ENCODE measurements around the gene FBXL12.
"Not testable (repeated sequence)": the region's sequence is repeated elsewhere in the genome, so short reads cannot be mapped to it uniquely, and the experiment has no call there.

Gene FBXL12

GRCh38 chr19:9791552-9792205 is 27.2 kb downstream of the FBXL12 start:
- peak; percentile 96 for DNase-seq

- DNase-seq = not testable (repeated sequence)
Observed at GRCh38 chr19:9791073-9791367, 27.9 kb downstream of the FBXL12 start.

GRCh38 chr19:9789579-9789978 is 29.3 kb downstream of the FBXL12 start:
- DNase-seq = not testable (repeated sequence)

GRCh38 chr19:9789066-9789465 is 29.8 kb downstream of the FBXL12 start:
- DNase-seq = no peak

- not testable (repeated sequence) for DNase-seq
Observed at GRCh38 chr19:9788604-9789003, 30.3 kb downstream of the FBXL12 start.

- DNase-seq = no peak
Observed at GRCh38 chr19:9786819-9787218, 32.1 kb downstream of the FBXL12 start.

- DNase-seq = no peak
Observed at GRCh38 chr19:9786342-9786741, 32.5 kb downstream of the FBXL12 start.

- peak; percentile 95 for DNase-seq
Observed at GRCh38 chr19:9785367-9786331, 33.2 kb downstream of the FBXL12 start.

- not testable (repeated sequence) for DNase-seq
Observed at GRCh38 chr19:9784163-9784496, 34.7 kb downstream of the FBXL12 start.

GRCh38 chr19:9782338-9782737 is 36.5 kb downstream of the FBXL12 start:
- DNase-seq = no peak

GRCh38 chr19:9768175-9769112 is 50.4 kb downstream of the FBXL12 start, which contains the start of gene ZNF846:
Gene ZNF846 (minus strand): TSS chr19:9768738. CDS start chr19:9764950, 3,788 bp downstream.
- DNase-seq = peak; percentile 93
